Endothelial cell of umbilical vein (primary cell): ENCODE data around the gene SNX4. TPM values are rescaled to one million over a fixed set of nuclear protein-coding genes. Genes with fewer than 3 reads are reported as not detected.

Experiments
- BruUV-seq: library from RNA; stranded (reverse); fragments of 400-500 nt; replicated peaks from 2 replicates; lab custom pipeline; 2021; lab: Mats Ljungman, UMichigan
- CTCF ChIA-PET: fragments of 300-600, 350-600 bp; sonication (Branson Sonifier 250); formaldehyde crosslinking; loops from one replicate; lab custom pipeline; 2021; ENCODE audit warnings: antibody characterized with exemption, inconsistent platforms; lab: Charles Lee
- POLR2A ChIA-PET: fragments of 300-600, 350-600 bp; sonication (Branson Sonifier 250); formaldehyde crosslinking; loops from one replicate; lab custom pipeline; 2021; ENCODE audit warnings: antibody characterized with exemption, inconsistent platforms; lab: Charles Lee
- DNase-seq: peaks from one replicate; pipeline ENCODE4 v3.0.0-alpha.2; 2011; ENCODE audit warnings: low read depth, low spot score
- FAIRE-seq: peaks from 2 replicates; lab custom pipeline; 2011; peaks lifted over from hg19 to GRCh38; lab: Jason Lieb, UNC
- H2AFZ ChIP-seq: 2 replicates; pipeline ENCODE4 v1.6.0; 2012; ENCODE audit warnings: low read depth, low read length, control low read depth, inconsistent platforms
- H3K27ac ChIP-seq: 2 replicates; pipeline ENCODE4 v1.5.1; 2011; ENCODE audit warnings: low read depth, mild to moderate bottlenecking, control low read depth, low read length, moderate library complexity; ENCODE audit not compliant: insufficient read depth
- H3K27me3 ChIP-seq, 2 experiments: 2 replicates each; pipeline versions ENCODE4 v1.6.0 to v1.6.1; 2011; ENCODE audit warnings: low read length in 2 of 2, mixed read lengths in 1 of 2; ENCODE audit not compliant: control insufficient read depth in 2 of 2, insufficient read depth in 2 of 2
- H3K36me3 ChIP-seq, 2 experiments: 2 replicates in 1 of 2; 3 replicates in 1 of 2; pipeline ENCODE4 v1.5.1; 2011; ENCODE audit warnings: low read length in 2 of 2, mild to moderate bottlenecking in 1 of 2, moderate library complexity in 1 of 2; ENCODE audit not compliant: control insufficient read depth in 2 of 2, insufficient read depth in 2 of 2; ENCODE audit errors: extremely low read depth in 1 of 2
- H3K4me1 ChIP-seq: 3 replicates; pipeline ENCODE4 v1.5.1; 2011; ENCODE audit warnings: mild to moderate bottlenecking, low read length; ENCODE audit not compliant: control insufficient read depth, insufficient read depth; ENCODE audit errors: extremely low read depth
- H3K4me2 ChIP-seq: 2 replicates; pipeline ENCODE4 v1.6.1; 2011; ENCODE audit warnings: low read length, control low read depth, mixed read lengths; ENCODE audit not compliant: insufficient read depth
- H3K4me3 ChIP-seq, 3 experiments: fragments of 200-600 bp in 1 of 3; sonication (generic), shearing (Covaris generic) in 1 of 3; replicated peaks in 1 of 3; 2 replicates each; pipeline ENCODE4 v1.5.1; 2011 to 2016; ENCODE audit warnings: control low read depth in 3 of 3, low read length in 3 of 3, mild to moderate bottlenecking in 2 of 3, inconsistent platforms in 1 of 3, low read depth in 1 of 3, moderate library complexity in 1 of 3; ENCODE audit not compliant: insufficient read depth in 1 of 3
- H3K79me2 ChIP-seq: 2 replicates; pipeline ENCODE4 v1.6.0; 2012; ENCODE audit warnings: low read length, inconsistent platforms; ENCODE audit not compliant: control insufficient read depth, insufficient read depth
- H3K9ac ChIP-seq: replicated peaks from 2 replicates; pipeline ENCODE3; 2011; ENCODE audit warnings: low read length, control low read depth; ENCODE audit not compliant: insufficient read depth; ENCODE audit errors: extremely low read depth
- H3K9me1 ChIP-seq: replicated peaks from 3 replicates; pipeline ENCODE4 v1.6.0; 2011; ENCODE audit warnings: mild to moderate bottlenecking, low read length; ENCODE audit not compliant: control insufficient read depth, insufficient read depth; ENCODE audit errors: extremely low read depth
- H3K9me3 ChIP-seq: replicated peaks from 2 replicates; pipeline ENCODE4 v1.5.1; 2012; ENCODE audit warnings: low read length, inconsistent platforms; ENCODE audit not compliant: control insufficient read depth, insufficient read depth
- H4K20me1 ChIP-seq: replicated peaks from 2 replicates; pipeline ENCODE3; 2011; ENCODE audit warnings: mild to moderate bottlenecking, low read length; ENCODE audit not compliant: control insufficient read depth, insufficient read depth; ENCODE audit errors: extremely low read depth
- EZH2 ChIP-seq: IDR thresholded peaks from 2 replicates; pipeline ENCODE4 v1.6.1; 2012; ENCODE audit warnings: borderline replicate concordance, low read depth, mild to moderate bottlenecking, moderate library complexity, low read length, inconsistent platforms; ENCODE audit not compliant: severe bottlenecking
- FOS ChIP-seq: IDR thresholded peaks from 2 replicates; pipeline ENCODE4 v1.6.1; 2011; ENCODE audit warnings: mild to moderate bottlenecking, low read length, moderate library complexity, borderline replicate concordance; ENCODE audit not compliant: insufficient read depth
- GATA2 ChIP-seq: IDR thresholded peaks from 2 replicates; pipeline ENCODE4 v1.7.0; 2011; ENCODE audit warnings: low read depth, mild to moderate bottlenecking, moderate library complexity, mixed read lengths, low read length; ENCODE audit not compliant: insufficient read length, insufficient read depth
- POLR2AphosphoS5 ChIP-seq: IDR thresholded peaks from 2 replicates; pipeline ENCODE4 v1.6.1; 2012; ENCODE audit warnings: low read depth, mild to moderate bottlenecking, control low read depth, low read length, moderate library complexity; ENCODE audit not compliant: insufficient read depth
- dilution Hi-C: fragments of 300-500 bp; cut with MboI; formaldehyde crosslinking; loops from one replicate; pipeline ENCODE4 v1.15.0; 2019; ENCODE audit warnings: low sequenced_read_pairs; ENCODE audit not compliant: extremely low pct_ligation_motif_present
- intact Hi-C: fragments of 100-400 bp; cut with micrococcal nuclease; formaldehyde crosslinking; loops from one replicate; pipeline ENCODE4 v1.10.0; 2022
- polyA plus RNA-seq, 4 experiments: library from polyadenylated mRNA; depleted of rRNA in 3 of 4; stranded (reverse) in 3 of 4; unstranded in 1 of 4; fragments of >200 nt; gene quantifications; 2 replicates each; pipeline versions ENCODE4 v1.2.1 to v1.2.3, GENCODE V29; 2011 to 2012; ENCODE audit warnings: missing spikeins in 1 of 4
- total RNA-seq: library from RNA; stranded (reverse); gene quantifications from 2 replicates; pipeline ENCODE4 v1.2.3, GENCODE V29; 2021

Gene SNX4
- total and polyA plus RNA-seq, 2 donors (not counting 3 experiments of a cell fraction or from before 2014, with no cell fraction given) = 7.5 to 39.2 TPM

- H4K20me1 ChIP-seq = peaks cover 4% of the 10 kb centered on the region
- H3K4me1 ChIP-seq = peaks cover 17% of the 10 kb centered on the region
- FAIRE-seq (peak; percentile 70), DNase-seq (peak; percentile 83)
- H3K4me2 ChIP-seq = peak overlapping the region; percentile 35
- no peak overlapping the region for H3K9ac ChIP-seq
- no TSS peak for BruUV-seq
- no peaks in the 10 kb centered on the region for H3K9me3 ChIP-seq
- no peaks in the 10 kb centered on the region for H3K9me1 ChIP-seq
- peaks cover 49% of the 10 kb centered on the region for H3K79me2 ChIP-seq
- no peaks in the 10 kb centered on the region for H3K27me3 ChIP-seq
- TF ChIP-seq EZH2 (no peak), GATA2 (peak; percentile 49), FOS (peak; percentile 33), POLR2AphosphoS5 (no peak)
- dilution Hi-C loops = no loop called here
- no peak overlapping the region for H3K27ac ChIP-seq
- intact Hi-C loops = loop anchor here (1.0 kb wide), 1 partner anchor 8 kb away; the partner anchor contains the start of gene SNX4
- CTCF ChIA-PET = interaction anchor here (1.1 to 1.3 kb wide), 2 partner anchors 8 to 12 kb away, joined by 3 to 5 read pairs; partner anchors contain the start of gene SNX4
- peaks cover 0 to under 1% of the 10 kb centered on the region in 2 experiments for H3K36me3 ChIP-seq
- POLR2A ChIA-PET = interaction anchor here (1.2 kb wide), 1 partner anchor 10 kb away, joined by 3 read pairs; no protein-coding TSS in a partner anchor
- no peak overlapping the region for H2AFZ ChIP-seq
- no peak overlapping the region for H3K4me3 ChIP-seq
Observed at GRCh38 chr3:125512135-125512920, 7.7 kb downstream of the SNX4 start.
